K562 (cell line): ENCODE measurements around the gene GPR78. TPM values are rescaled to one million over a fixed set of nuclear protein-coding genes. Genes with fewer than 3 reads are reported as not detected.

ENCODE experiments used
- ATAC-seq: fragments of 200-7000 bp; cut with Tn5 transposase; 3 replicates; pipeline ENCODE4 v1.9.1; 2020; ENCODE audit warnings: moderate library complexity
- BruUV-seq: library from RNA; stranded (reverse); fragments of 400-500 nt; replicated peaks from 2 replicates; lab custom pipeline; 2021; lab: Mats Ljungman, UMichigan
- CTCF ChIA-PET: fragments of 300-600 bp; formaldehyde crosslinking; extraction: SDS; loops from one replicate; lab custom pipeline; 2021; ENCODE audit warnings: low intra/inter-chr PET ratio; lab: Yijun Ruan, JAX
- POLR2A ChIA-PET: fragments of 300-600, 350-650 bp; sonication (Branson Sonifier 250); formaldehyde crosslinking; extraction: SDS; loops from one replicate; lab custom pipeline; 2021; ENCODE audit warnings: antibody characterized with exemption, inconsistent platforms; lab: Yijun Ruan, JAX
- DNase-seq, 4 experiments: peaks; one replicate each; pipeline versions ENCODE4 v3.0.0 to v3.0.0-alpha.2; 2011 to 2018; ENCODE audit warnings: low spot score in 3 of 4, mixed read lengths in 3 of 4; ENCODE audit errors: extremely low read depth in 1 of 4
- FAIRE-seq: peaks from 2 replicates; lab custom pipeline; 2011; peaks lifted over from hg19 to GRCh38; lab: Jason Lieb, UNC
- H2AFZ ChIP-seq: 2 replicates; pipeline ENCODE4 v1.6.0; 2011; ENCODE audit warnings: low read depth, low read length, control low read depth, inconsistent platforms
- H3K27ac ChIP-seq: fragments of 200-600 bp; 3 replicates; pipeline ENCODE4 v1.8.0; 2011; ENCODE audit warnings: low read depth, mild to moderate bottlenecking, control low read depth, inconsistent platforms, low read length, moderate library complexity, mixed read lengths; ENCODE audit errors: extremely low read depth
- H3K27me3 ChIP-seq, 2 experiments: fragments of 300-600 bp in 1 of 2; 2 replicates in 1 of 2; 3 replicates in 1 of 2; pipeline versions ENCODE4 v1.6.0 to v1.8.0; 2011; ENCODE audit warnings: inconsistent platforms in 2 of 2, low read length in 2 of 2, mild to moderate bottlenecking in 1 of 2, mixed read lengths in 1 of 2, moderate library complexity in 1 of 2; ENCODE audit not compliant: control insufficient read depth in 2 of 2, insufficient read depth in 2 of 2
- H3K36me3 ChIP-seq: fragments of 300-600 bp; 3 replicates; pipeline ENCODE4 v1.8.0; 2011; ENCODE audit warnings: mild to moderate bottlenecking, low read length, inconsistent platforms; ENCODE audit not compliant: control insufficient read depth, insufficient read depth
- H3K4me1 ChIP-seq, 2 experiments: fragments of 200-600 bp in 1 of 2; replicated peaks in 1 of 2; 2 replicates in 1 of 2; 3 replicates in 1 of 2; pipeline versions ENCODE4 v1.5.1 to v1.8.0; 2011; ENCODE audit warnings: inconsistent platforms in 2 of 2, low read length in 2 of 2, mild to moderate bottlenecking in 1 of 2, mixed read lengths in 1 of 2, moderate library complexity in 1 of 2; ENCODE audit not compliant: control insufficient read depth in 2 of 2, insufficient read depth in 2 of 2
- H3K4me2 ChIP-seq: 2 replicates; pipeline ENCODE4 v1.6.1; 2011; ENCODE audit warnings: low read length, control low read depth, inconsistent platforms, mixed read lengths; ENCODE audit not compliant: insufficient read depth
- H3K4me3 ChIP-seq: fragments of 200-600 bp; sonication (generic), shearing (Covaris generic); 2 replicates; pipeline ENCODE4 v1.5.1; 2016; ENCODE audit warnings: control low read depth, inconsistent platforms
- H3K79me2 ChIP-seq: fragments of 200-600 bp; 3 replicates; pipeline ENCODE4 v1.8.0; 2011; ENCODE audit warnings: low read length, inconsistent platforms; ENCODE audit not compliant: control insufficient read depth, insufficient read depth
- H3K9ac ChIP-seq, 2 experiments: 2 replicates each; pipeline versions ENCODE4 v1.6.0 to v1.6.1; 2011; ENCODE audit warnings: low read depth in 2 of 2, low read length in 2 of 2, control low read depth in 1 of 2, inconsistent platforms in 1 of 2, mild to moderate bottlenecking in 1 of 2, mixed read lengths in 1 of 2; ENCODE audit not compliant: insufficient read depth in 1 of 2
- H3K9me1 ChIP-seq: one replicate; pipeline ENCODE4 v1.6.0; 2011; ENCODE audit warnings: inconsistent platforms, mild to moderate bottlenecking, low read length, moderate library complexity; ENCODE audit not compliant: control insufficient read depth, insufficient read depth
- H3K9me3 ChIP-seq: replicated peaks from 2 replicates; pipeline ENCODE4 v1.5.1; 2011; ENCODE audit warnings: low read depth, low read length, inconsistent platforms; ENCODE audit not compliant: control insufficient read depth, insufficient read depth
- H4K20me1 ChIP-seq: replicated peaks from 2 replicates; pipeline ENCODE4 v1.6.1; 2011; ENCODE audit warnings: low read length, inconsistent platforms, mixed read lengths; ENCODE audit not compliant: control insufficient read depth, insufficient read depth
- EZH2 ChIP-seq: IDR thresholded peaks from 2 replicates; pipeline ENCODE4 v1.6.1; 2012; ENCODE audit warnings: low read depth, mild to moderate bottlenecking, inconsistent platforms, low read length, borderline replicate concordance
- KDM1A ChIP-seq, 2 experiments: fragments of 450-650 bp; IDR thresholded peaks; 2 replicates each; pipeline ENCODE4 v1.6.1; 2016; ENCODE audit warnings: mild to moderate bottlenecking in 2 of 2
- NONO ChIP-seq, 2 experiments: fragments of 200-400 bp in 1 of 2; fragments of 450-650 bp in 1 of 2; formaldehyde crosslinking in 1 of 2; IDR thresholded peaks; 2 replicates each; pipeline ENCODE4 v1.6.1; 2017; ENCODE audit warnings: low read depth in 2 of 2, mild to moderate bottlenecking in 2 of 2, moderate library complexity in 2 of 2, low read length in 1 of 2
- SAFB ChIP-seq: fragments of 200-400 bp; formaldehyde crosslinking; IDR thresholded peaks from 2 replicates; pipeline ENCODE4 v1.6.1; 2017; ENCODE audit warnings: low read depth, low read length, borderline replicate concordance
- ZBTB7A ChIP-seq: IDR thresholded peaks from 2 replicates; pipeline ENCODE4 v1.6.1; 2011; ENCODE audit warnings: low read depth, mild to moderate bottlenecking, low read length, moderate library complexity, borderline replicate concordance; ENCODE audit not compliant: control insufficient read depth
- ZNF41 ChIP-seq: fragments of 250-450 bp; sonication (Bioruptor Pico); conservative IDR thresholded peaks from 2 replicates; pipeline ENCODE4 v1.4.0; 2020; ENCODE audit warnings: mild to moderate bottlenecking
- ZNF431 ChIP-seq: sonication (generic); formaldehyde crosslinking; IDR thresholded peaks from 2 replicates; pipeline ENCODE4 v1.8.0; 2022; ENCODE audit warnings: mild to moderate bottlenecking, missing genetic modification reagents
- WGBS: fragments of 100-300 bp; shearing (Covaris generic); methylation state at CpG from one replicate; pipeline ENCODE4 v1.1.6; 2016; ENCODE audit warnings: low coverage, mixed read lengths; ENCODE audit not compliant: insufficient coverage; ENCODE audit errors: missing lambda C conversion rate; 5-methylcytosine and 5-hydroxymethylcytosine counted together
- in situ Hi-C: fragments of 300-500 bp; cut with MboI; formaldehyde crosslinking; loops from 4 replicates; pipeline ENCODE4 v1.15.0; 2018; ENCODE audit warnings: inconsistent platforms, mixed read lengths
- intact Hi-C: fragments of 100-400 bp; cut with micrococcal nuclease; formaldehyde crosslinking; loops from 2 replicates; pipeline ENCODE4 v1.14.2; 2022
- polyA plus RNA-seq, 8 experiments: library from polyadenylated mRNA; depleted of rRNA in 4 of 8; stranded (reverse) in 5 of 8; unstranded in 3 of 8; fragments of >200 nt; fragmentation: Nextera tagmentation in 2 of 8; fragmentation: Illumina TruSeq in 1 of 8; extraction: Ambion mirVana in 2 of 8; extraction: Trizol in 1 of 8; gene quantifications; 2 replicates each; pipeline versions ENCODE4 v1.2.1 to v1.2.3, GENCODE V29; 2011 to 2014; ENCODE audit warnings: inconsistent platforms in 1 of 8, missing spikeins in 1 of 8
- total RNA-seq, 7 experiments: library from RNA; depleted of rRNA in 6 of 7; stranded (reverse); fragments of >200 nt in 6 of 7; fragmentation: Illumina TruSeq in 2 of 7; extraction: Trizol in 2 of 7; gene quantifications; 2 replicates each; pipeline versions ENCODE4 v1.2.1 to v1.2.3, GENCODE V29; 2011 to 2021; ENCODE audit warnings: low replicate concordance in 1 of 7
- TF ChIP-seq, protein P1 (sequence below): fragments of 450-650 bp; IDR thresholded peaks from 2 replicates; pipeline ENCODE4 v1.6.1; 2017; ENCODE audit warnings: antibody characterized with exemption
- TF ChIP-seq, protein P2 (sequence below): fragments of 450-650 bp; conservative IDR thresholded peaks from 2 replicates; pipeline ENCODE4 v1.6.1; 2016; ENCODE audit warnings: missing genetic modification characterization, low read depth, mild to moderate bottlenecking, missing compliant biosample characterization, moderate library complexity
- TF ChIP-seq, protein P3 (sequence below): sonication (generic); formaldehyde crosslinking; IDR thresholded peaks from 2 replicates; pipeline ENCODE4 v1.8.1; 2023; ENCODE audit warnings: mild to moderate bottlenecking, missing genetic modification reagents

Gene GPR78
- total and polyA plus RNA-seq, 9 of the 15 experiments (the other 6 are each of a cell fraction or from before 2014, with no cell fraction given) = 0.04 to 0.13 (median 0.07) TPM; not detected in 4

DNA sequence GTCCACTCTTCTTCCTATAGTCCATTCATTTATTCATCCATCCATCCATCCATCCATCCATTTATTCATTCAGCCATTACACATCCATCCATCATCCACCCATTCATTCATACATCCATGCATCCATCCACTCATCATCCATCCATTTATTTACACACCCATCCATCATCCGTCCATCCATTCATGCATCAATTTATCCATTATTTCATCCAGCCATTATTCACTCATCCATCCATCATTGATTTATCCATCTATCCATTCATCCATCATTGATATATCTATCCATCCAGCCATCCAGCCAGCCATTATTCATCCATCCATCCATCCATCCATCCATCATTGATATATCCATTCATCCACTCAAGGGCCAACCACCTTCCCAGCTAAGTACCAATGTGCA is 25.1 kb downstream of the GPR78 start:
- ChIA-PET POLR2A (interaction anchor here (0.6 to 1.2 kb wide), 5 partner anchors 14 to 967 kb away, joined by 3 to 5 read pairs (median 3); no protein-coding TSS in a partner anchor), CTCF (no interaction called here)
- Histone ChIP-seq H3K36me3 (no peaks in the 10 kb centered on the region), H3K4me2 (no peak overlapping the region), H3K9me1 (no peaks in the 10 kb centered on the region), H3K4me3 (no peak overlapping the region), H3K9ac (no peak overlapping the region), H3K27ac (no peak overlapping the region), H3K9me3 (no peaks in the 10 kb centered on the region), H3K4me1 (peaks cover 0 to 27% of the 10 kb centered on the region in 2 experiments; a peak in 2 of 5 replicates), H3K79me2 (no peaks in the 10 kb centered on the region), H4K20me1 (no peaks in the 10 kb centered on the region), H2AFZ (no peak overlapping the region), H3K27me3 (no peaks in the 10 kb centered on the region)
- no peak for ATAC-seq
- intact Hi-C loops (loop anchor here (10.0 kb wide), 1 partner anchor 310 kb away; no protein-coding TSS in a partner anchor), in situ Hi-C loops (no loop called here)
- DNase-seq = no peak
- BruUV-seq = no TSS peak
- WGBS = 64% methylated on average over 1 of the region's 1 CpG
- no peak for FAIRE-seq
- TF ChIP-seq KDM1A (IDR thresholded peaks at IDR 0.05) = peak in 1 of 2 experiments; percentile 30; a peak in 1 of 4 replicates
- no peak for TF ChIP-seq ZNF41 (CRISPR knock-in tag)

DNA sequence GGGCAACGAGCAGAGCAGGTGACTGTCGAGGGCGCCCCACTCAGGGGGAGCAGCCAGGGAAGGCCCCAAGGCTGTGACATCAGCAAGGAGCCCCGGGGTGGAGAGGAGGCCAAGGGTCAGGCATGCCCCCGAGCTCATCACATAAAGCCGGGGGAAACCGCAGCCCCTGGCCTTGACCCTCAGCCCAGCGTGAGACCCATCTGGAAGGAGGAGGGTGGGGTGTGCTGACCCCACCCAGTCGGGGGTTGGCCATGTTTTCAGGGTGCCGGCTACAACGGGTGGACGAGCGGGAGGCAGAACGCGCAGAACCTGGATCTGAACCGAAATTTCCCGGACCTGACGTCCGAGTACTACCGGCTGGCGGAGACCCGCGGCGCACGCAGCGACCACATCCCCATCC is 26.3 kb downstream of the GPR78 start:
- in situ Hi-C loops (no loop called here), intact Hi-C loops (loop anchor here (10.0 kb wide), 1 partner anchor 308 kb away; no protein-coding TSS in a partner anchor)
- ATAC-seq (no peak), FAIRE-seq (no peak), DNase-seq (no peak)
- no peak overlapping the region for H3K4me2 ChIP-seq
- H3K9ac ChIP-seq = no peak overlapping the region
- no peak overlapping the region for H2AFZ ChIP-seq
- TF ChIP-seq EZH2 (no peak), ZBTB7A (no peak), SAFB (no peak), NONO (IDR thresholded peaks at IDR 0.05; ENCODE audit: low read depth in 2 of 2, low read length in 1 of 2) (no peak), ZNF431 (CRISPR knock-in tag) (no peak)
- TF ChIP-seq, protein P1, sequence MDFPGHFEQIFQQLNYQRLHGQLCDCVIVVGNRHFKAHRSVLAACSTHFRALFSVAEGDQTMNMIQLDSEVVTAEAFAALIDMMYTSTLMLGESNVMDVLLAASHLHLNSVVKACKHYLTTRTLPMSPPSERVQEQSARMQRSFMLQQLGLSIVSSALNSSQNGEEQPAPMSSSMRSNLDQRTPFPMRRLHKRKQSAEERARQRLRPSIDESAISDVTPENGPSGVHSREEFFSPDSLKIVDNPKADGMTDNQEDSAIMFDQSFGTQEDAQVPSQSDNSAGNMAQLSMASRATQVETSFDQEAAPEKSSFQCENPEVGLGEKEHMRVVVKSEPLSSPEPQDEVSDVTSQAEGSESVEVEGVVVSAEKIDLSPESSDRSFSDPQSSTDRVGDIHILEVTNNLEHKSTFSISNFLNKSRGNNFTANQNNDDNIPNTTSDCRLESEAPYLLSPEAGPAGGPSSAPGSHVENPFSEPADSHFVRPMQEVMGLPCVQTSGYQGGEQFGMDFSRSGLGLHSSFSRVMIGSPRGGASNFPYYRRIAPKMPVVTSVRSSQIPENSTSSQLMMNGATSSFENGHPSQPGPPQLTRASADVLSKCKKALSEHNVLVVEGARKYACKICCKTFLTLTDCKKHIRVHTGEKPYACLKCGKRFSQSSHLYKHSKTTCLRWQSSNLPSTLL = no peak
- TF ChIP-seq, protein P2, sequence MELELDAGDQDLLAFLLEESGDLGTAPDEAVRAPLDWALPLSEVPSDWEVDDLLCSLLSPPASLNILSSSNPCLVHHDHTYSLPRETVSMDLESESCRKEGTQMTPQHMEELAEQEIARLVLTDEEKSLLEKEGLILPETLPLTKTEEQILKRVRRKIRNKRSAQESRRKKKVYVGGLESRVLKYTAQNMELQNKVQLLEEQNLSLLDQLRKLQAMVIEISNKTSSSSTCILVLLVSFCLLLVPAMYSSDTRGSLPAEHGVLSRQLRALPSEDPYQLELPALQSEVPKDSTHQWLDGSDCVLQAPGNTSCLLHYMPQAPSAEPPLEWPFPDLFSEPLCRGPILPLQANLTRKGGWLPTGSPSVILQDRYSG (tag) = no peak
- TF ChIP-seq, protein P3, sequence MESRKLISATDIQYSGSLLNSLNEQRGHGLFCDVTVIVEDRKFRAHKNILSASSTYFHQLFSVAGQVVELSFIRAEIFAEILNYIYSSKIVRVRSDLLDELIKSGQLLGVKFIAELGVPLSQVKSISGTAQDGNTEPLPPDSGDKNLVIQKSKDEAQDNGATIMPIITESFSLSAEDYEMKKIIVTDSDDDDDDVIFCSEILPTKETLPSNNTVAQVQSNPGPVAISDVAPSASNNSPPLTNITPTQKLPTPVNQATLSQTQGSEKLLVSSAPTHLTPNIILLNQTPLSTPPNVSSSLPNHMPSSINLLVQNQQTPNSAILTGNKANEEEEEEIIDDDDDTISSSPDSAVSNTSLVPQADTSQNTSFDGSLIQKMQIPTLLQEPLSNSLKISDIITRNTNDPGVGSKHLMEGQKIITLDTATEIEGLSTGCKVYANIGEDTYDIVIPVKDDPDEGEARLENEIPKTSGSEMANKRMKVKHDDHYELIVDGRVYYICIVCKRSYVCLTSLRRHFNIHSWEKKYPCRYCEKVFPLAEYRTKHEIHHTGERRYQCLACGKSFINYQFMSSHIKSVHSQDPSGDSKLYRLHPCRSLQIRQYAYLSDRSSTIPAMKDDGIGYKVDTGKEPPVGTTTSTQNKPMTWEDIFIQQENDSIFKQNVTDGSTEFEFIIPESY (CRISPR knock-in tag) = peak; percentile 32; the same call in 1 of the 2 replicates
- no peaks in the 10 kb centered on the region for H4K20me1 ChIP-seq
- H3K36me3 ChIP-seq = no peaks in the 10 kb centered on the region
- H3K4me1 ChIP-seq = peaks cover 0 to 18% of the 10 kb centered on the region in 2 experiments; a peak in 2 of 5 replicates
- no peaks in the 10 kb centered on the region for H3K79me2 ChIP-seq
- H3K9me1 ChIP-seq = no peaks in the 10 kb centered on the region
- H3K4me3 ChIP-seq = no peak overlapping the region
- no peak overlapping the region for H3K27ac ChIP-seq
- POLR2A ChIA-PET = interaction anchor here (1.1 to 1.2 kb wide), 3 partner anchors 19 to 137 kb away, joined by 3 to 5 read pairs (median 4); no protein-coding TSS in a partner anchor
- CTCF ChIA-PET = no interaction called here
- H3K27me3 ChIP-seq = no peaks in the 10 kb centered on the region
- no TSS peak for BruUV-seq
- 41% methylated on average over 20 of the region's 26 CpGs for WGBS
- no peaks in the 10 kb centered on the region for H3K9me3 ChIP-seq
